HCT116 (cell line): ENCODE measurements around the gene PROX1. TPM values are rescaled to one million over a fixed set of nuclear protein-coding genes. Genes with fewer than 3 reads are reported as not detected.

ENCODE experiments used
- ATAC-seq: fragments of 200-7000 bp; cut with Tn5 transposase; 2 replicates; pipeline ENCODE4 v1.9.1; 2020; ENCODE audit warnings: mild to moderate bottlenecking, moderate library complexity
- BruUV-seq: library from RNA; stranded (reverse); fragments of 400-500 nt; replicated peaks from 2 replicates; lab custom pipeline; 2021; lab: Mats Ljungman, UMichigan
- CTCF ChIA-PET: fragments of 300-600 bp; sonication (Branson Sonifier 250); formaldehyde crosslinking; loops from one replicate; lab custom pipeline; 2021; ENCODE audit warnings: antibody characterized with exemption; lab: Charles Lee
- POLR2A ChIA-PET: fragments of 300-600, 350-600 bp; sonication (Branson Sonifier 250); formaldehyde crosslinking; loops from one replicate; lab custom pipeline; 2021; ENCODE audit warnings: antibody characterized with exemption; lab: Charles Lee
- RAD21 ChIA-PET, 2 experiments: fragments of 300-600 bp; sonication (Branson Sonifier 250); formaldehyde crosslinking; loops; one replicate each; lab custom pipeline; 2023; ENCODE audit warnings: low total read pairs in 2 of 2; ENCODE audit not compliant: uncharacterized antibody in 2 of 2, unreplicated experiment in 2 of 2, low non-redundant PET in 1 of 2; lab: Charles Lee
- DNase-seq: peaks from one replicate; pipeline ENCODE4 v3.0.0-alpha.2; 2010; ENCODE audit warnings: low read depth, low spot score
- H2AFZ ChIP-seq: fragments of 200-600 bp; shearing (Covaris generic), sonication (generic); 2 replicates; pipeline ENCODE4 v1.6.1; 2017; ENCODE audit warnings: low read depth, mixed run types, mixed read lengths, antibody characterized with exemption, low read length; ENCODE audit not compliant: poor library complexity, severe bottlenecking
- H3K27ac ChIP-seq: 2 replicates; pipeline ENCODE4 v1.5.1; 2012; ENCODE audit warnings: low read depth, low read length
- H3K27me3 ChIP-seq: fragments of 200-600 bp; sonication (generic); 2 replicates; pipeline ENCODE4 v1.6.1; 2016; ENCODE audit warnings: mixed run types, low read length, mixed read lengths; ENCODE audit not compliant: insufficient read depth
- H3K36me3 ChIP-seq, 2 experiments: fragments of 200-500 bp in 1 of 2; fragments of 200-600 bp in 1 of 2; sonication (Bioruptor generic) in 1 of 2; sonication (generic) in 1 of 2; 2 replicates each; pipeline versions ENCODE4 v1.5.1 to v1.6.1; 2014 to 2016; ENCODE audit warnings: low read length in 2 of 2, inconsistent platforms in 1 of 2, mixed read lengths in 1 of 2, mixed run types in 1 of 2; ENCODE audit not compliant: insufficient read depth in 2 of 2, control insufficient read depth in 1 of 2
- H3K4me1 ChIP-seq, 2 experiments: fragments of 200-600 bp in 1 of 2; sonication (generic) in 1 of 2; 2 replicates each; pipeline versions ENCODE4 v1.5.1 to v1.6.1; 2012 to 2017; ENCODE audit warnings: low read length in 2 of 2, inconsistent platforms in 1 of 2, mild to moderate bottlenecking in 1 of 2, mixed read lengths in 1 of 2, mixed run types in 1 of 2, moderate library complexity in 1 of 2; ENCODE audit not compliant: insufficient read depth in 2 of 2, control insufficient read depth in 1 of 2
- H3K4me2 ChIP-seq: fragments of 200-600 bp; sonication (generic); 2 replicates; pipeline ENCODE4 v1.6.1; 2017; ENCODE audit warnings: mixed run types, low read length, mixed read lengths
- H3K4me3 ChIP-seq, 2 experiments: fragments of 200-600 bp in 1 of 2; sonication (generic) in 1 of 2; replicated peaks in 1 of 2; 2 replicates each; pipeline ENCODE4 v1.5.1; 2011 to 2016; ENCODE audit warnings: low read length in 2 of 2, control low read depth in 1 of 2, low read depth in 1 of 2, mild to moderate bottlenecking in 1 of 2, mixed read lengths in 1 of 2, mixed run types in 1 of 2
- H3K79me2 ChIP-seq: fragments of 200-600 bp; sonication (generic); 2 replicates; pipeline ENCODE4 v1.6.1; 2017; ENCODE audit warnings: mild to moderate bottlenecking, mixed run types, low read length, moderate library complexity, mixed read lengths; ENCODE audit not compliant: insufficient read depth
- H3K9ac ChIP-seq: fragments of 200-600 bp; sonication (generic); 2 replicates; pipeline ENCODE4 v1.6.1; 2016; ENCODE audit warnings: low read length, mixed read lengths
- H3K9me2 ChIP-seq: fragments of 200-600 bp; sonication (generic), shearing (Covaris generic); 2 replicates; pipeline ENCODE4 v1.6.1; 2017; ENCODE audit warnings: mixed run types, mild to moderate bottlenecking, moderate library complexity; ENCODE audit not compliant: insufficient read depth
- H3K9me3 ChIP-seq, 2 experiments: fragments of 200-500 bp in 1 of 2; fragments of 200-600 bp in 1 of 2; sonication (Bioruptor generic) in 1 of 2; sonication (generic) in 1 of 2; 2 replicates each; pipeline ENCODE4 v1.6.1; 2014 to 2017; ENCODE audit warnings: low read length in 2 of 2, mixed read lengths in 2 of 2, inconsistent platforms in 1 of 2, low read depth in 1 of 2, mild to moderate bottlenecking in 1 of 2, mixed run types in 1 of 2, moderate library complexity in 1 of 2; ENCODE audit not compliant: control insufficient read depth in 1 of 2, insufficient read depth in 1 of 2
- H4K20me1 ChIP-seq: fragments of 200-600 bp; sonication (generic), shearing (Covaris generic); 2 replicates; pipeline ENCODE4 v1.6.1; 2017; ENCODE audit warnings: mixed run types, mild to moderate bottlenecking, moderate library complexity; ENCODE audit not compliant: insufficient read depth
- CBX3 ChIP-seq: IDR thresholded peaks from 2 replicates; pipeline ENCODE4 v1.6.1; 2012; ENCODE audit warnings: low read depth
- CEBPB ChIP-seq: IDR thresholded peaks from 2 replicates; pipeline ENCODE4 v1.6.1; 2012; ENCODE audit warnings: low read depth
- EGR1 ChIP-seq: IDR thresholded peaks from 2 replicates; pipeline ENCODE4 v1.6.1; 2012; ENCODE audit warnings: low read depth
- ELF1 ChIP-seq: IDR thresholded peaks from 2 replicates; pipeline ENCODE4 v1.6.1; 2012; ENCODE audit warnings: low read depth, borderline replicate concordance
- EZH2 ChIP-seq: fragments of 200-600 bp; sonication (generic); IDR thresholded peaks from 2 replicates; pipeline ENCODE4 v1.6.1; 2017; ENCODE audit warnings: antibody characterized with exemption, mixed run types
- EZH2phosphoT487 ChIP-seq: fragments of 200-600 bp; IDR thresholded peaks from 2 replicates; pipeline ENCODE4 v1.6.1; 2018; ENCODE audit warnings: antibody characterized with exemption, borderline replicate concordance
- JUND ChIP-seq: IDR thresholded peaks from 2 replicates; pipeline ENCODE4 v1.6.1; 2012
- MAX ChIP-seq: IDR thresholded peaks from 2 replicates; pipeline ENCODE4 v1.6.1; 2012
- POLR2A ChIP-seq: IDR thresholded peaks from 2 replicates; pipeline ENCODE4 v1.7.0; 2011; ENCODE audit warnings: borderline replicate concordance; ENCODE audit not compliant: insufficient read depth, insufficient read length; ENCODE audit errors: extremely low read depth
- POLR2AphosphoS5 ChIP-seq: IDR thresholded peaks from 2 replicates; pipeline ENCODE4 v1.6.1; 2011; ENCODE audit warnings: mild to moderate bottlenecking, low read depth, low read length, moderate library complexity
- RAD21 ChIP-seq: IDR thresholded peaks from 2 replicates; pipeline ENCODE4 v1.6.1; 2012; ENCODE audit warnings: low read depth, mild to moderate bottlenecking
- SIN3A ChIP-seq: IDR thresholded peaks from 2 replicates; pipeline ENCODE4 v1.6.1; 2012; ENCODE audit warnings: low read depth
- SP1 ChIP-seq: IDR thresholded peaks from 2 replicates; pipeline ENCODE4 v1.6.1; 2012; ENCODE audit warnings: low read depth
- SRF ChIP-seq: IDR thresholded peaks from 2 replicates; pipeline ENCODE4 v1.6.1; 2012; ENCODE audit warnings: low read depth
- YY1 ChIP-seq: IDR thresholded peaks from 2 replicates; pipeline ENCODE4 v1.6.1; 2011; ENCODE audit warnings: low read length, low read depth, moderate library complexity, mild to moderate bottlenecking; ENCODE audit not compliant: insufficient replicate concordance; ENCODE audit errors: extremely low read depth
- ZFX ChIP-seq: fragments of 450-650 bp; IDR thresholded peaks from 2 replicates; pipeline ENCODE4 v1.6.1; 2017
- ZNF274 ChIP-seq: fragments of 200-500 bp; sonication (Bioruptor generic); IDR thresholded peaks from 2 replicates; pipeline ENCODE4 v1.6.1; 2014; ENCODE audit warnings: mild to moderate bottlenecking, low read depth, low read length, inconsistent platforms
- intact Hi-C: fragments of 100-400 bp; cut with micrococcal nuclease; formaldehyde crosslinking; loops from 2 replicates; pipeline ENCODE4 v1.10.0; 2022
- total RNA-seq: library from RNA; stranded (reverse); gene quantifications from one replicate; pipeline ENCODE4 v1.2.1, GENCODE V29; 2021; ENCODE audit not compliant: unreplicated experiment
- TF ChIP-seq, protein P1 (sequence below), 3 experiments: fragments of 200-600 bp in 1 of 3; sonication (generic) in 1 of 3; IDR thresholded peaks in 2 of 3; conservative IDR thresholded peaks in 1 of 3; 2 replicates each; pipeline ENCODE4 v1.5.1; 2012 to 2017; ENCODE audit warnings: low read depth in 2 of 3, low read length in 2 of 3, antibody characterized with exemption in 1 of 3, borderline replicate concordance in 1 of 3, control low read depth in 1 of 3, mild to moderate bottlenecking in 1 of 3, mixed read lengths in 1 of 3, mixed run types in 1 of 3, moderate library complexity in 1 of 3; ENCODE audit not compliant: insufficient read depth in 1 of 3
- TF ChIP-seq, protein P2 (sequence below): IDR thresholded peaks from 2 replicates; pipeline ENCODE4 v1.6.1; 2011; ENCODE audit warnings: mild to moderate bottlenecking, low read length, moderate library complexity; ENCODE audit not compliant: insufficient replicate concordance; ENCODE audit errors: extremely low read depth

The PROX1 gene
- total RNA-seq, 1 experiment from 2014 or later: 0.22 TPM

DNA sequence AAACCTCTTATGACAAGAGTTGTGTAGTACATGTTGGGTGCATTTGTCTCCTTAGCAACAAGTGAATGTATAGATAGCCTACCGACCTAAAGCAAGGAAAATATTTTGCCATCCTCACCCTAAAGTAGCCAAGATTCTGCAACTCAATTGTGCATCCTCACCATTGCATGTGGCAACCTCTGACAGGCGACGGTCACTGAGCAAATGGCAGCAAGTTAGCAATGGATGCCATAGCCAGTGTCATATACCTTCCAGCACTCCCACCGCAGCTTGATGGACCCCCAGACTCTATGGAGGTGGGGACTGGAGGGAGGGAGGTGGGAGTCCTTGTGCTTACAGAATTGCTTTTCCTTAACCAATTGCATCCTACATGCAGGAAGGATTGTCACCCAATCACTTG is 17.0 kb downstream of the PROX1 start:
- H4K20me1 ChIP-seq: no peaks in the 10 kb centered on the region
- intact Hi-C loops: no loop called here
- H2AFZ ChIP-seq: no peak overlapping the region
- no peak overlapping the region for H3K9ac ChIP-seq
- H3K9me2 ChIP-seq: no peaks in the 10 kb centered on the region
- no peak overlapping the region for H3K27ac ChIP-seq
- POLR2A ChIA-PET: no interaction called here
- H3K27me3 ChIP-seq: 0 out of 2 replicates have a peak, but pooled peaks cover 4% of the 10 kb centered on the region
- no TSS peak for BruUV-seq
- H3K9me3 ChIP-seq: no peaks in the 10 kb centered on the region
- H3K79me2 ChIP-seq: no peaks in the 10 kb centered on the region
- CTCF ChIA-PET: interaction anchor here (1.7 kb wide), 1 partner anchor 118 kb away, joined by 4 read pairs; no protein-coding TSS in a partner anchor
- no peaks in the 10 kb centered on the region for H3K36me3 ChIP-seq
- no peak overlapping the region for H3K4me2 ChIP-seq
- no peaks in the 10 kb centered on the region for H3K4me1 ChIP-seq
- RAD21 ChIA-PET: no interaction called here
- no peak for DNase-seq
- no peak overlapping the region for H3K4me3 ChIP-seq
- ATAC-seq: no peak
- TF ChIP-seq CBX3: no peak
- TF ChIP-seq ZFX: no peak
- TF ChIP-seq ELF1: no peak
- TF ChIP-seq, protein P1, sequence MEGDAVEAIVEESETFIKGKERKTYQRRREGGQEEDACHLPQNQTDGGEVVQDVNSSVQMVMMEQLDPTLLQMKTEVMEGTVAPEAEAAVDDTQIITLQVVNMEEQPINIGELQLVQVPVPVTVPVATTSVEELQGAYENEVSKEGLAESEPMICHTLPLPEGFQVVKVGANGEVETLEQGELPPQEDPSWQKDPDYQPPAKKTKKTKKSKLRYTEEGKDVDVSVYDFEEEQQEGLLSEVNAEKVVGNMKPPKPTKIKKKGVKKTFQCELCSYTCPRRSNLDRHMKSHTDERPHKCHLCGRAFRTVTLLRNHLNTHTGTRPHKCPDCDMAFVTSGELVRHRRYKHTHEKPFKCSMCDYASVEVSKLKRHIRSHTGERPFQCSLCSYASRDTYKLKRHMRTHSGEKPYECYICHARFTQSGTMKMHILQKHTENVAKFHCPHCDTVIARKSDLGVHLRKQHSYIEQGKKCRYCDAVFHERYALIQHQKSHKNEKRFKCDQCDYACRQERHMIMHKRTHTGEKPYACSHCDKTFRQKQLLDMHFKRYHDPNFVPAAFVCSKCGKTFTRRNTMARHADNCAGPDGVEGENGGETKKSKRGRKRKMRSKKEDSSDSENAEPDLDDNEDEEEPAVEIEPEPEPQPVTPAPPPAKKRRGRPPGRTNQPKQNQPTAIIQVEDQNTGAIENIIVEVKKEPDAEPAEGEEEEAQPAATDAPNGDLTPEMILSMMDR (IDR thresholded peaks at IDR 0.05 in 2 of 3, conservative IDR thresholded peaks at IDR 0.05 in 1 of 3; ENCODE audit: borderline replicate concordance in 1 of 3, insufficient read depth in 1 of 3, low read depth in 2 of 3, low read length in 2 of 3): no peak
- no peak for TF ChIP-seq SRF
- TF ChIP-seq MAX: no peak
- TF ChIP-seq CEBPB: no peak
- no peak for TF ChIP-seq ZNF274
- TF ChIP-seq EGR1: no peak
- no peak for TF ChIP-seq EZH2
- TF ChIP-seq RAD21: no peak
- no peak for TF ChIP-seq SIN3A
- TF ChIP-seq, protein P2, sequence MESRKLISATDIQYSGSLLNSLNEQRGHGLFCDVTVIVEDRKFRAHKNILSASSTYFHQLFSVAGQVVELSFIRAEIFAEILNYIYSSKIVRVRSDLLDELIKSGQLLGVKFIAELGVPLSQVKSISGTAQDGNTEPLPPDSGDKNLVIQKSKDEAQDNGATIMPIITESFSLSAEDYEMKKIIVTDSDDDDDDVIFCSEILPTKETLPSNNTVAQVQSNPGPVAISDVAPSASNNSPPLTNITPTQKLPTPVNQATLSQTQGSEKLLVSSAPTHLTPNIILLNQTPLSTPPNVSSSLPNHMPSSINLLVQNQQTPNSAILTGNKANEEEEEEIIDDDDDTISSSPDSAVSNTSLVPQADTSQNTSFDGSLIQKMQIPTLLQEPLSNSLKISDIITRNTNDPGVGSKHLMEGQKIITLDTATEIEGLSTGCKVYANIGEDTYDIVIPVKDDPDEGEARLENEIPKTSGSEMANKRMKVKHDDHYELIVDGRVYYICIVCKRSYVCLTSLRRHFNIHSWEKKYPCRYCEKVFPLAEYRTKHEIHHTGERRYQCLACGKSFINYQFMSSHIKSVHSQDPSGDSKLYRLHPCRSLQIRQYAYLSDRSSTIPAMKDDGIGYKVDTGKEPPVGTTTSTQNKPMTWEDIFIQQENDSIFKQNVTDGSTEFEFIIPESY: no peak
- TF ChIP-seq POLR2AphosphoS5: no peak
- TF ChIP-seq SP1: no peak
- no peak for TF ChIP-seq POLR2A
- TF ChIP-seq JUND: no peak
- no peak for TF ChIP-seq YY1
- TF ChIP-seq EZH2phosphoT487: no peak
